Thyroid gland (tissue), 4 donors: ENCODE results near the gene ZNF519. TPM values are rescaled to one million over a fixed set of nuclear protein-coding genes. Genes with fewer than 3 reads are reported as not detected.

Source experiments
- DNase-seq, 2 donors: peaks; one replicate each; pipeline ENCODE4 v3.0.0-alpha.2; 2019
- H3K27ac ChIP-seq, 3 donors: fragments of 200-600 bp; sonication (generic); 1 replicate in 2 of 3; 2 replicates in 1 of 3; pipeline ENCODE4 v1.5.1; 2016 to 2019; ENCODE audit warnings: mild to moderate bottlenecking in 1 of 3, moderate library complexity in 1 of 3
- H3K27me3 ChIP-seq: fragments of 200-600 bp; sonication (generic); one replicate; pipeline ENCODE4 v1.5.1; 2019
- H3K36me3 ChIP-seq, 2 donors: fragments of 200-600 bp; sonication (generic); one replicate each; pipeline ENCODE4 v1.5.1; 2016 to 2019
- H3K4me1 ChIP-seq, 2 donors: fragments of 200-600 bp; sonication (generic); one replicate each; pipeline ENCODE4 v1.5.1; 2017 to 2019
- H3K4me3 ChIP-seq, 3 donors: fragments of 200-600 bp; sonication (generic); replicated peaks in 1 of 3; 1 replicate in 2 of 3; 2 replicates in 1 of 3; pipeline ENCODE4 v1.5.1; 2016; ENCODE audit warnings: mild to moderate bottlenecking in 1 of 3
- H3K9me3 ChIP-seq: fragments of 200-600 bp; sonication (generic); one replicate; pipeline ENCODE4 v1.5.1; 2017
- POLR2A ChIP-seq, 2 donors: fragments of 450-650 bp; IDR thresholded peaks; one replicate each; pipeline ENCODE4 v1.6.1; 2017; ENCODE audit warnings: antibody characterized with exemption in 2 of 2, mild to moderate bottlenecking in 2 of 2, moderate library complexity in 1 of 2
- WGBS, 2 donors: methylation state at CpG; one replicate each; pipeline ENCODE4 v1.1.5; 2017; 5-methylcytosine and 5-hydroxymethylcytosine counted together
- intact Hi-C: fragments of 100-400 bp; cut with DNase I; formaldehyde crosslinking; loops from one replicate; pipeline ENCODE4 v1.15.1; 2023
- total RNA-seq, 4 donors: library from RNA; depleted of rRNA; stranded (reverse); fragments of >200 nt; gene quantifications; one replicate each; pipeline ENCODE4 v1.2.3, GENCODE V29; 2016
- TF ChIP-seq, protein P1 (sequence below), 6 experiments: fragments of 200-600 bp in 3 of 6; fragments of 450-650 bp in 3 of 6; sonication (generic) in 3 of 6; IDR thresholded peaks; one replicate each; pipeline ENCODE4 v1.5.1; 2016 to 2019; ENCODE audit warnings: antibody characterized with exemption in 6 of 6, mild to moderate bottlenecking in 2 of 6, inconsistent platforms in 1 of 6, moderate library complexity in 1 of 6

The ZNF519 gene
- total RNA-seq, 4 donors from 2014 or later = 2.9 to 12.0 (median 8.5) TPM

DNA sequence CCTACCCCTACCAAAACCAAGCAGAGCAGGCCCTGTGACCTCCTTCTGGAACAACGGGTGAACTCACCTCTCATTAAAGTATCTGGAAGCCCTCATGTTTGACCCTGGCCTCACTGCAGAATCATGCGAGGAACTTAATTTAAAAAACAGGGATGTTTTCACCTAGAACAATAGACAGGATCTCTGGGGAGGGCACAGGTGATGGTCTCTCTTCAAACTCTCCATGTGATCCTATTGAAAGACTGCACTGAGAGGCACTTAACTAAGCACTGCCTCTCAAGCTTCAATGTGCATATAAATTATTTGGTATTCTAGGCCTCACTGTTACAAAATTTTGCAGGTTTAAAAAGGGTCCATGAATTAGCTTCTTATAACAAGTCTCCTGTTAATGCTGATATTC lies 7.5 kb downstream of the ZNF519 start:
- no peak for TF ChIP-seq POLR2A (IDR thresholded peaks at IDR 0.05)
- TF ChIP-seq, protein P1, sequence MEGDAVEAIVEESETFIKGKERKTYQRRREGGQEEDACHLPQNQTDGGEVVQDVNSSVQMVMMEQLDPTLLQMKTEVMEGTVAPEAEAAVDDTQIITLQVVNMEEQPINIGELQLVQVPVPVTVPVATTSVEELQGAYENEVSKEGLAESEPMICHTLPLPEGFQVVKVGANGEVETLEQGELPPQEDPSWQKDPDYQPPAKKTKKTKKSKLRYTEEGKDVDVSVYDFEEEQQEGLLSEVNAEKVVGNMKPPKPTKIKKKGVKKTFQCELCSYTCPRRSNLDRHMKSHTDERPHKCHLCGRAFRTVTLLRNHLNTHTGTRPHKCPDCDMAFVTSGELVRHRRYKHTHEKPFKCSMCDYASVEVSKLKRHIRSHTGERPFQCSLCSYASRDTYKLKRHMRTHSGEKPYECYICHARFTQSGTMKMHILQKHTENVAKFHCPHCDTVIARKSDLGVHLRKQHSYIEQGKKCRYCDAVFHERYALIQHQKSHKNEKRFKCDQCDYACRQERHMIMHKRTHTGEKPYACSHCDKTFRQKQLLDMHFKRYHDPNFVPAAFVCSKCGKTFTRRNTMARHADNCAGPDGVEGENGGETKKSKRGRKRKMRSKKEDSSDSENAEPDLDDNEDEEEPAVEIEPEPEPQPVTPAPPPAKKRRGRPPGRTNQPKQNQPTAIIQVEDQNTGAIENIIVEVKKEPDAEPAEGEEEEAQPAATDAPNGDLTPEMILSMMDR (IDR thresholded peaks at IDR 0.05) = no peak
- no peaks in the 10 kb centered on the region for H3K4me1 ChIP-seq
- no peaks in the 10 kb centered on the region for H3K36me3 ChIP-seq
- H3K27me3 ChIP-seq = no peaks in the 10 kb centered on the region
- H3K27ac ChIP-seq = no peak overlapping the region
- no peaks in the 10 kb centered on the region for H3K9me3 ChIP-seq
- H3K4me3 ChIP-seq = no peak overlapping the region
- 50 to 65% methylated on average over 2 of the region's 2 CpGs for WGBS, 2 donors
- intact Hi-C loops = no loop called here
- DNase-seq = no peak

DNA sequence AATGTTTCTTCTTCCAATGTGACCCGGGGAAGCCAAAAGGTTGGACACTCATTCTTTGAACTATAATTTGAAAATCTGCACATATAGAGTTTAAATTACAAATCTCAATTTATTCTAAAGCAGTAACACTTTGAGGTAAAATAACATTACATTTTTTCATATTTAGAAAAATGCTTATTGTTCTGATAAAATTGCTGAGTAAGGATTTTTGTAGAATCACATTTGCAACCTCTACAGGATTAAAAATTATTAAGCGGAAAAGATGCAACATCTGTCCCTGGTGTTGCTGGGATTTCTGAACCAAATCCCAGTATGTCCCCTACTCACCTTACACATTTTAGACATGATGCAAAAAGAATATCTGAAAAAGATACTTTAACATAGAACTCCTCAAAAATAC lies 10.1 kb downstream of the ZNF519 start:
- no peak for DNase-seq
- Histone ChIP-seq H3K36me3 (no peaks in the 10 kb centered on the region), H3K27ac (no peak overlapping the region), H3K27me3 (no peaks in the 10 kb centered on the region), H3K4me1 (no peaks in the 10 kb centered on the region), H3K9me3 (no peaks in the 10 kb centered on the region), H3K4me3 (no peak overlapping the region)
- 96 to 97% methylated on average over 2 of the region's 2 CpGs for WGBS, 2 donors
- intact Hi-C loops = no loop called here
- TF ChIP-seq, protein P1 (IDR thresholded peaks at IDR 0.05) = no peak
- TF ChIP-seq POLR2A (IDR thresholded peaks at IDR 0.05) = no peak

DNA sequence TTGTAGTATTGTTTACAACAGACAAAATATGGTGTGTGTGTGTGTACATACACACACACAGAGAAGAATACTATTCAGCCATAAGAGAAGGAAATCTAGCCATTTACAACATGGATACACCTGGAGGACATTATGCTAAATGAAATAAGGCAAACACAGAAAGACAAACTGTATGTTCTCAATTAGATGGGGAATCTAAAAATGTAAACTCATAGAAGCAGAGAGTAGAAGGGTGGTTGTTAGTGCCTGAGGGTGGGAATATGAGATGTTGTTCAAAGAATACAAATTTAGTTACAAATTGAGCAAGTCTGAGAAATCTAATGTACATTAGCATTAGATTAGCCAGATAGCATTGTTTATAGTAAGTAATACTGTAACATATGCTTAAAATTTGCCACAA lies 11.3 kb downstream of the ZNF519 start:
- H3K36me3 ChIP-seq = no peaks in the 10 kb centered on the region
- H3K27me3 ChIP-seq = no peaks in the 10 kb centered on the region
- DNase-seq = no peak
- intact Hi-C loops = no loop called here
- H3K9me3 ChIP-seq = no peaks in the 10 kb centered on the region
- TF ChIP-seq POLR2A (IDR thresholded peaks at IDR 0.05) = no peak
- TF ChIP-seq, protein P1 (IDR thresholded peaks at IDR 0.05) = no peak
- H3K27ac ChIP-seq = no peak overlapping the region
- no peaks in the 10 kb centered on the region for H3K4me1 ChIP-seq
- H3K4me3 ChIP-seq = no peak overlapping the region

DNA sequence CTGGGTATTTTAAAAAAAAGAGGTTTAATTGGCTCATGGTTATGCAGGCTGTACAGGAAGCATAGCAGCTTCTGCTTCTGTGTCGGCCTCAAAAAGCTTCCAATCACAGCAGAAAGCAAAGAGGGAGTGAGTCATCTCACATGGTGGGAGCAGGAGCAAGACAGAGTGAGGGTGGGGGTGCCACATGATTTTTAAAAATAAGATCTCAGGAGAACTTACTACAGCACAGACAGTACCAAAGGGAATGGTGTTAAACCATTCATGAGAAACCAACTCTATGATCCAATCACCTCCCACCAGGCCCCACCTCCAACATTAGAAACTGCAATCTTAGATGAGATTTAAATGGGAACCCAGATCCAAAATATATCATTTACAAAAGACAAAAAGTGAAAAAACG lies 14.6 kb downstream of the ZNF519 start:
- H3K4me1 ChIP-seq = no peaks in the 10 kb centered on the region
- no peak for TF ChIP-seq POLR2A (IDR thresholded peaks at IDR 0.05)
- TF ChIP-seq, protein P1 (IDR thresholded peaks at IDR 0.05) = no peak
- no peaks in the 10 kb centered on the region for H3K27me3 ChIP-seq
- no peaks in the 10 kb centered on the region for H3K9me3 ChIP-seq
- intact Hi-C loops = no loop called here
- H3K36me3 ChIP-seq = no peaks in the 10 kb centered on the region
- H3K27ac ChIP-seq = no peak overlapping the region
- DNase-seq = no peak
- 94 to 96% methylated on average over 2 of the region's 2 CpGs for WGBS, 2 donors
- no peak overlapping the region for H3K4me3 ChIP-seq

DNA sequence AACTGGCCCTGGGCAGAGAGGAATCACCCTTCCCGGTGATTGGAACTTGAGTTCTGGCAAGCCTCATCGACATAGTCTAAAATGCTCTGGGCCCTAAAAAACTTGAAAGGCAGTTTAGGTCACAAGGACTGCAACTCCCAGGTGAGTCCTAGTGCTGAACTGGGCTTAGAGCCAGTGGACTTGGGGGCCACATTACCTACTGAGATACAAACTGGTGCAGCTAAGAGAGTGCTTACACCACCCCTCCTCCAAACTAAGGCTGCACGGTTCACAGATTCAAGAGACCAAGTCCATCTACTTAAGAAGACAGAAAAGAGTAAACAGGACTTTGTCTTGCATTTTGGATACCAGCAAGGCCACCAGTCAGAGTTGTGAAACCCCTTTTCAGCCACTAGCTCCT lies 25.3 kb downstream of the ZNF519 start:
- Histone ChIP-seq H3K4me1 (no peaks in the 10 kb centered on the region), H3K9me3 (no peaks in the 10 kb centered on the region), H3K36me3 (no peaks in the 10 kb centered on the region), H3K4me3 (no peak overlapping the region), H3K27me3 (no peaks in the 10 kb centered on the region), H3K27ac (no peak overlapping the region)
- no peak for TF ChIP-seq POLR2A (IDR thresholded peaks at IDR 0.05)
- TF ChIP-seq, protein P1 (IDR thresholded peaks at IDR 0.05) = no peak
- DNase-seq = peak; percentile 54 to 69
- WGBS, 2 donors = 26 to 54% methylated on average over 3 of the region's 3 CpGs
- intact Hi-C loops = no loop called here
